GM18858 (cell line): ENCODE results near the gene SS18L1.
A peak's percentile ranks its signal among the peaks of the same experiment; 100 is the strongest.

Experiments
- ATAC-seq: cut with Tn5 transposase; IDR thresholded peaks from one replicate; pipeline ENCODE4 v1.9.1; 2021; ENCODE audit not compliant: unreplicated experiment

Gene SS18L1

DNA sequence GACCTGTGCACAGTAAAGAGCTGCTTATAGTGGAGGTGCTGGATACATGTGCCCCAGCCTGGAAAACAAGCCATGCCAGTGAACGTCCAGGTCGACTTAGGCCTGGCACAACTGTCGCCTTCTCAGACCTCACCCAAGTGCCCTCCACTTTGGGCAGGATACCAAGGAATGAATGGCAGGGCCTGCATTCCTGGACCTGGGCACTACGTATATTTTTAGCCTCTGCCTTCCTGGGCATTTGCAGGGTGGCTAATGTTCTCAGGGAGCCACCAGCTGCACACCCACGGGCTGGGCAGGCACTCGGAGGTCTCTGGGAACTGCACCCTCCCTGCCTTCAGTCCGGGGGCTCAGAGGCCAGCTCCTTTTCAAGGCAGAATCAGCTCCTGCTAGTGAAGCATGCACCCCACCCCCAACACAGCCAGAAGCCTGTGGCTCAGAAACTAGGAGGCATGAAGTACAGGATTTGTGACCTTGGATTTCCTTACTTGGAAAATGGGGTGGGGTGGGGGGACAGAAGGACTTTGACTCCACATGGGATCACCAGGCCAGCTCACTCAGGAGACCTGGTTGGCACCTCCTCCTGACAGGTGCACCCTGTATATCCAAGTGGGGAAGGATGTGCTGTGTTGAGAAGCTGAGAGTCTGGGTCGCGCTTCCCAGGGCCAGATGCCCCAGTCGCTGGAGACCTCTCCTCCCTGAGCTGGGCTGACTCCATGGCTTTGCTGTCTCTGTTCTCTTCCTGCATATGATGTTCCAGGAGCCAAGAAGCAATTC is 23.8 kb upstream of the SS18L1 start:
- ATAC-seq: no peak

DNA sequence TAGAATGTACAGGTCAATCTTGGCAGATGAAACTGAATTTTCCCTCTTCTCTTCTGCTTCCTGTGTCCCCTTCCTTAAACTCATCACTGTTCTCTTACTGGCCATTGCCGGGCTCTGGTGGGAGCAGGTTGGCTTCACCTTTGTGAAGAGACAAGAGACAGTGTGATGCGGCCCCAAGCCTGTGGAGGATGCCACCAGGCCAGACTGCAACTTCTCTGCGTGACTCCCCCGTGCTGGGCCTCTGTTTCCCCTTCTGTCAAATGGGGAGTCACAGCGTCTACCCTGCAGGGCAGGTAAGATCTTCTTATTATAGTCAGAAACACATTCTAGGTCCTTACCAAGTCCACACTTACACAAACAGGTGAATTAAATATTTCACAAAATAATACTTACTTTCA is 23.2 kb upstream of the SS18L1 start:
- no peak for ATAC-seq

DNA sequence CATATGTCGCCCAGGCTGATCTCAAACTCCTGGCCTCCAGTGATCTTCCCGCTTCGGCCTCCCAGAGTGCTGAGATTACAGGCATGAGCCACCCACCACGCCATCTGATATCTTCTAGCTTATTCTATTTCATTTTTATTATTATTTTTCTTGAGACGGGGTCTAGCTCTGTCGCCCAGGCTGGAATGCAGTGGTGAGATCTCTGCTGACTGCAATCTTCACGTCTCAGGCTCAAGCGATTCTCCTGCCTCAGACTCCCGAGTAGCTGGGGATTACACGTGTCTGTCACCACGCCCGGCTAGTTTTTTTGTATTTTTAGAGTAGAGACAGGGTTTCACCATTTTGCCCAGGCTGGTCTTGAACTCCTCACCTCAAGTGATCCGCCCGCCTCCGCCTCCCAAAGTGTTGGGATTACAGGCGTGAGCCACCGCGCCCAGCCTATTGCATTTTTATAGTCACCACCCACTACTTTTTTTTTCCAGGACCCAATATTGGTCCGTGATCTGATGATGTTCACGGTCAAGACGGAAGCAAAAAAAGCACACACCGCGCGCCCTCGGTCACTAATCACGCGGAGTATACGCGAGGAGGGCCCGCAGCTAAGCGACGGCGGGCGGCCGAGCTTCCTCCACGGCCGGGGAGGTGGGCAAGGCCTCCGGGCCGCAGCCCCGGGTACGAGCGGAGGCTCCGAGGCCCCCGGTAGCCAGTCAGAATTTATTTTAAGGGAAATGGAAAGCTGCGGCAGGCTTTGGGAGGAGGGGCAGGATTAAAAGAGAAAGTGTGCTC is 22.4 kb upstream of the SS18L1 start:
- peak; percentile 6 for ATAC-seq

DNA sequence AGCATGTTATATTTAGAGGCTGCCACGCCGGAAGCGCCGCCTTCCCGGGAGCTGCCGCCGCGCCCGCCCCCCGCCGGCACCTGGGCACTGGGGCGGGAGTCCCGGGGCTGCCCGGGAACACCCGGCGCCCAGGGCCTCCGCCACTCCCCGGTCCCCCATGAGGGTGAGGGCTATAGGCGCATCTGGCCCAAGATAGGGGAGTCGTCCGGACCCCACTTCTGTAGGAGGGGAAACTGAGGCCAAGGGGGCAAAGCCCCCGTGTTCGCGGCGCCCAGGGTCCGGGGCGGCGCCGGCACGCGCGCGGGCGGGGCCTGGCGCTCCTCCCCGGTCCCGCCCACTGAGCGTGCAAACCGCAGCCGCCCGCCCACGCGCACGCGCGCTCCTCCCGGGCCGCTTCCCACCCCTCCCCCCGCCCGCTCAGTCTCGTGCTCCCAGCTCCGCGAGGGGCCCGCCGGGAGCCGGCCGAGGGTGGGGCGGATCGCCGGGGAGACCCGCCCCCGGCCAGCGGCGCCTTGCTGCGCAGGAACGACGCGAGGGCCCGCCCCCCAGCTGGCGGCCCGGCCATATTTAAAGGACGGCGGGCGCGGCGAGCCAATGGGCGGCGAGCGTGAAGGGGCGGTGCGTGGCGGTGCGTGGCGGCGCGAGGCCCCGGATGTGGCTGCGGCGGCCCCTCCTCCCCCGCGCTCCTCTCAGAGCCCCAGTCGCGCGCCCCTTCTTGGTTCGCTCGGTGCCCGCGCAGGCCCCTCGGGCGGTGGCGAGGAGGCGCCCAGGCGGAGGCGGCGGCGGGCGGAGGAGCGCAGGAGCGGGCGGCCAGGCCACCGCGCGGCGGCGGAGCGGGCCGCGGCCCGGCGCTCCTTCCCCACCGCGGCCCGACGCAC is 21.6 kb upstream of the SS18L1 start, which contains the start of gene LSM14B:
Gene LSM14B, plus strand, starts transcription at position 700 of the 878 bp plus-strand sequence. CDS start 192 bp downstream, outside the sequence.
- ATAC-seq: peak; percentile 67

DNA sequence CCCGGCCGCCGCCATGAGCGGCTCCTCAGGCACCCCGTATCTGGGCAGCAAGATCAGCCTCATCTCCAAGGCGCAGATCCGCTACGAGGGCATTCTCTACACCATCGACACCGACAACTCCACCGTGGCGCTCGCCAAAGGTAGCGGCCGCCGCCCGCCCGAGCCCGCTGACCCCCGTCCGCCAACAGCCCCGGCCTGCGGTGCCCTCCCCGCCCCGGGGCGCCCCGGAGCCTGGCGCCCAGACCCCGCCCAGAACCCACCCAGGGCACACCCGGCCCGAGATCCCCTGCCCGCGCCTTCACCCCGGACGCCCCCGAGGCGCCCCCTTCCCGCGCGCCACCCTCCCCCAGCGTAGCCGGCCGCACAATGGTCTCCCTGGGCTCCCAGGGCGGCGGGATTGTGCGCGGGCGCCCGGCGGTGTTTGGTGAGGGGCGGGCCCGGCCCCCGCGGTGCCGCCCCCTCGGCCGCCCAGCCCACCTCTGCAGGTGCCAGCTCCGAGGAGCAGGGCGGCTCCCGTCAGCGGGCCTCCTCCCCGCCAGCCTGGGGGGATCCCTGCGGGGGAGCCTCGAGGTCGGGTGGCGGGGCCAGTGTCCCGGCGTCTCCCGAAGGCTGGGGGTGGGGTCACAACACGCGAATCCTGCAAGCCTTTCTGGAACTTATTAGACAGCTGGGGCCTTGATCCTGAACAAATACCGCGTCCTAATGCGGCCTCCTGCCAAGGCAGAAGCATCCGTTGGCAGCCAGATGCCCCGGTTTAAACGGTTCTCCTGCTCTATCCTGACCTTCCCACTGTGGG is 20.7 kb upstream of the SS18L1 start:
- ATAC-seq: peak; percentile 11

DNA sequence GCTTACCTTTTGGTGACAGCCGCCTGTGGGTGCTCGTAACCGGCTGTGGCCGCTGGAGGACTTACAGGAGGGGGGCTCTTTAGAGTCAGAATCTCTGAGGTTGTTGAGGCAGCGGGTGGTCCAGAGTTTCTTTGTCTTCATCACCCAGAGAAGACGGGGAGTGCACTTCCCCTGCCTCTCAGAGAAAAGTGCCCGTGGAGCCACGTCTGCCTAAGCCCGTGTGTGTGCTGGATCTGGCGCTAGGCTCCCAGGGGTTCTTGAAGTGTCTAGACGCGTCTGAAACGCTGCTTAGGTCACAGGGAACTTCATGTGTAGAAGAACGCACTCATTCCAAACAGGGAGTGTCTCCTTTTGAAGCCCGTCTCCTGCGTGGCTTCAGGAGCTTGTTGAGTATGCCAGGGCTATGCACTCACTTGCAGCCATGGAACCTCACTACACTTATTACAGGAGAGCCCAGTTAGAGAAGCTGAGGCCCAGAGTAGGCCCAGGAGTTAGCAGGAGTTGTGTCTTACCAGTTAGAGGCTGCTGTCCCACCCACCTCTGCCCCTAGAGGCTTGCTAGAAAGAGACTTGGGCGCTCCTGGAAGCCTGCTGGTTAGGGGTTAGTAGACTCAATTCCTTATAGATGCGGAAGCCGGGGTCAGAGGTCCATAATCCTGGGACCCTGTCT is 20.0 kb upstream of the SS18L1 start:
- no peak for ATAC-seq

DNA sequence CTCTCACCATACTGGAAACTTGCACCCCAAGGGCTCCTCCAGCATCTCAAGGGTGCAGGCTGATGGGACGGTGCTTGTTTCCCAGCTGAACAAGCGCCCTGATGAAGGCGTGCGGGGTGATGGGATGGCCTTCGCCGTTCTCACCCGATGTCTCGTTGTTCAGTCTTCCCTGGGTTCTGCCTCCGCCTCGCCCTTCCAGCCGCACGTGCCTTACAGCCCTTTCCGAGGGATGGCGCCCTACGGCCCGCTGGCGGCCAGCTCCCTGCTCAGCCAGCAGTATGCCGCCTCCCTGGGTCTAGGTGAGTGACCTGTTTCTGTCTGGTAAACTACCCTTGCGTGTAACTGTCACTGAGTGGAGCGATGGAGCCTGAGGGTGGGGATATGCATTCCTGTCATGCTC is 17.4 kb upstream of the SS18L1 start:
- ATAC-seq: no peak

DNA sequence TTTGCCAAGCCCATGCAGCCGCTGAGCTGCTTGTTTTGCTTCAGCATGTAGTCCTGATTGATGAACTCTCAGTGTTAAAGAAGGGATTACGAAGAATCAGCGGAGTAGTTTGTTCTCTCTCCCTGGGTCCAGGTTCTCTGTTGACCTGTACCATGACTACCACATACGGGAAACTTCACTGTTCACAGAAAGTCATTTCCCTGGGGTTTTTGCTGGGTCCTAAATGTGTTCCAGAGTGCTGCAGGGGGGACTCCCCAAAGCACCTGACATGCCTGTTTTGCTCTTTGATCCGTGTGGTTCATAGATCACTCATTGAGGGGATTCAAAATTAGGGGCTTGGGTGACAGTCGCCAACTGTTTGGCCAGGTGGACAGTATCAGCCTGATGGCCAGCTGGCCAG is 15.8 kb upstream of the SS18L1 start:
- ATAC-seq: no peak

DNA sequence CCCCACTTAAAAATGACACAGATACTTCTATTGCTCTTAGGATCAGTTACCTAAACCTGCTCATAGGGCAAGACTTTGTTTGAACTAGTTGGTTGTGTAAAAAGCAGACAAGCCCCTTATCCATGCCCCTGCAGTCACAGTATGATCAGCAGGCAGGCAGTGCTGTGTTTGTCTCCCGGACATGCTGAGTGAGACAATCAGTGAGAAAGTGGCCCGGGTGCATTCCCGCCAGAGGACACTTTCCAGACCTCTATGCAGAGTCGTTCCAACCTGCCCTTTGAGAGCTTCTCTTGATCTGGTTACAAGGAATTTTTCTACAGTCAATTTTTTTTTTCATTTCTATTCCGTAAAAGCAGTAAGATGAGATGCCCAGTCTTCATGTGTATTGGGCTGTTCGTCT is 15.1 kb upstream of the SS18L1 start:
- ATAC-seq: no peak

DNA sequence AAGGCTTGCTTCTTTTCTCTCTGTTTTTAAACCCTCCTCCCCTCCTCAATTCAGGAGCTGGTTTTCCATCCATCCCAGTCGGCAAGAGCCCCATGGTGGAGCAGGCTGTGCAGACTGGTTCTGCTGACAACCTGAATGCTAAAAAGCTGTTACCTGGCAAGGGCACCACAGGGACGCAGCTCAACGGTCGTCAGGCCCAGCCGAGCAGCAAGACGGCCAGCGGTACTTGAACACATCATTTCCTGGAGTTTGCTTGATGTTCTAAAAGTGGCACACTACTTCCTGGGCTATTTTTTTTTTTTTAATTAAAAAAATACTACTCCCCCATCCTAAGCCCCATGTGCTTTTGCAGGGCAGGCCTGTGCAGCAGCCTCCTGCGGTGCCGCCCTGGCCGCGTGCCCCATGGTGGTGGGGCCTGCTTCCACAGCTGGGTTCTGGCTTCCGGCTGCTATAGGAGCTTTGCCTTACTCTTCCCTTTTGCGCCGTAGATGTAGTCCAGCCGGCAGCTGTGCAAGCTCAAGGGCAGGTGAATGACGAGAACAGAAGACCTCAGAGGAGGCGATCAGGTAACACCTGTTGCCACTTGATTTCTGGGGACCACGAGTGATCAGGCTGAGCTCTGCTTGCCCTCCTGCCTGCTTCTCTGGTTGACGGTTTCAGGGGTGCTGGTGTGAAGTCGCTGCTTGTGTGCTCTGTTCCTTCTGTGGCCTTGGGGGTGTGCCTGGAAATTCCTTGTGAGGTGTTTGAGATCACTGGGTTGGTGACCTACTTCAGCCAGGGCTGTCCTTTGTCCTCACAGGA is 13.6 kb upstream of the SS18L1 start:
- no peak for ATAC-seq

DNA sequence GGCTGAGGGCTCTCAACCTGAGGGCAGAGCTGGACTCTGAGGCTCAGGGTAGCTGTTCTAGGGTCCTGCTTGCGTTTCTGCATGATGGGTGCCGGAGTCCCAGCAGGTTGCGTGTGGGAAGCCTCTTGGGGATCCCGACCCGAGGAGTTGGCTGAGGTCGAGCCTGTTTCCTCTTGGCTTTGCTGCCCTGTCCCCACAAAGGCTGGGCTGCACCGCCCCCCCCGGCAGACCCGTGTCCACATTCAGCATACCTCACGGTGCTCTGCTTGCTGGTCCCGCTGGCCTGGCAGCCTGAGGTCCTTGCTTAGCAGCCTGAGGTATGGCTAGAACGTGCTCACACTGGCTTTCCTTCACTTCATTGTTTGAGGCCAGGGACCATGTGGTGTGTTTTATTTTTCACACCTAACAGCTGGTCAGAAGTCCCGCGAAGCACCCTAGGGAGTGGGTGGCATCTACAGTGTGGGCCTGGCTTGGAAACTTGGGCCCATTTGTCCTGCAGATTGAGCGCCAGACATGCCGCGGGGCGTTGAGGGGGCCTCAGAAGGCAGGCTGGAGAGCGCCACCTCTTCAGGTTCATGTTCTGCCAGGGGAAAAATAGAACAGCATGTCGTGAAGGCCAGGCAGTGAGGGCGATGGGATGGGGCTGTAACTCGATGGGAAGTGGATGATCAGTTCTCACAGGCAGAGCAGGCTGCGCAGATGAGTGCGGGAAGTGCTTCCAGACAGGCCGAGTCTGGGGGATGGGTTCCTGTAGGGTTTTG is 11.8 kb upstream of the SS18L1 start:
- ATAC-seq: no peak

DNA sequence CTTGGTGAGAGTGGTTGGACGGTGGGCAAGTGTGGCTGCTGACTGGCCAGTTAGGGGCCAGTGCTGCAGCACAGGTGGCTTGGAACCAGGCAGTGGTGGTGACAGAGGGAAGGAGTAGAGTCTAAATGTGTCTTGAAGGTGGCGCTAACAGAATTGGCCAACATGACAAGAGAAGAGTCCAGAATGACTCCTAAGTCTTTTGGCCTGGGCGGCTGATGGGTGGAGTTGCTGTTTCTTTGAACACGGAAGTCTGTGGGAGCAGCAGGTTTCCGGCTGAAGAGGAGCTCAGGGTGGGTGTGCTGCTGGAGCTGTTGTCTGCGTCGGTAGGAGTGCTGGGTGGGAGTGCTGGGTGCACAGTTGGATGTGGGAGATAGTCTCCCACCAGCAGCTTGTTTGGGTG is 11.1 kb upstream of the SS18L1 start:
- ATAC-seq: no peak

DNA sequence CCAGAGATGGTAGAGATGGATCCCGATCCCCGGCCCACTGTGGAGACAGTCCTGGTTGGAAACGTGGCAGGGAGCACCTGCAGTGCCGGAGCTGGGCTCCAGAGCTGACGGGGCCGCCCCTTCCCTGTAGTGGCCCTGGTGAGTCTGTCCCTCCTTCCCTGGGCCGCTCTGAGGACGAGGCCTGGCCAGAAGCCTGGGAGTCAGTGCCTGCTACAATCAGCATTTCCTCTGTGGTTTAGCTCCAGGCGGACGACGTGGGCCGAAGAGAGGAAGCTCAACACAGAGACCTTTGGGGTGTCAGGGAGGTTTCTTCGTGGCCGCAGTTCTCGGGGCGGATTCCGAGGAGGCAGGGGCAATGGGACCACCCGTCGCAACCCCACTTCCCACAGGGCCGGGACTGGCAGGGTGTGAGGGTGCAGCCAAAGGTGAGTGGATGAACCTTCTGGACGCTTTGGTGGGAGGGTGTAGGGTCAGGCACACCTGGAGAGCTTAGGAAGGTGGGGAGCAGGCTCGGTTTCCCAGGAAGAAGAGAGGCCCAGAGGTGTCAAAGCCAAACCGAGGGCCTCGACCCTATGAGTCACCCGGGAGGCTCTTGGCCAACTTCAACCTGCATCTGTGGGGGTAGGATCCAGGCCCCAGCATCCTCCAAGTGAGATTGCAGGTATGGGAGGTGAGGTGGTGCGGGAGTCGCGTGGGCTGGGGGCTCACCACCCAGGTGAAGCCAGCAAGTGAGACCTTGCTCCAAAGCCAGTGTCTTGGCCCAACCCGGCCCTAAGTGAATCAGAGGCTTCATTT is 10.3 kb upstream of the SS18L1 start:
- no peak for ATAC-seq

DNA sequence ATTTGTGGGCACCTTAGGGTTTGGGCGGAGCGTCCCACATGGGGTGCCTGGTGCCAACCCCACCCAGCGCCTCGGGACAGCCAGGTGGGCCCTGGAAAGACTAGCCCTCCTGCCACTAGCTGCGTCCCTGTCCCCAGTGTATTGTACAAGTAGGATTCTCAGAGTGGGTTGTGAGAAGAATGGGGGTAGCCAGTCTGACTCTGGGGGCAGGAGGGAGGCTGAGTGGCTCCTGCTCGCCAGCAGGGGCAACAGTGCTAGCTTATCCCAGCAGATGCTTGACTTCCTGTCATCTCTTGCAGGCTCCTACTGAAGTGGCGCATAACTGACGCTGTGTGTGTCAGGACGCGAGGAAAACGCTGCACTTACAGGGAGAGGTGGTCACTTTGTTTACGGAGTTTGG is 9.7 kb upstream of the SS18L1 start:
- ATAC-seq: no peak

DNA sequence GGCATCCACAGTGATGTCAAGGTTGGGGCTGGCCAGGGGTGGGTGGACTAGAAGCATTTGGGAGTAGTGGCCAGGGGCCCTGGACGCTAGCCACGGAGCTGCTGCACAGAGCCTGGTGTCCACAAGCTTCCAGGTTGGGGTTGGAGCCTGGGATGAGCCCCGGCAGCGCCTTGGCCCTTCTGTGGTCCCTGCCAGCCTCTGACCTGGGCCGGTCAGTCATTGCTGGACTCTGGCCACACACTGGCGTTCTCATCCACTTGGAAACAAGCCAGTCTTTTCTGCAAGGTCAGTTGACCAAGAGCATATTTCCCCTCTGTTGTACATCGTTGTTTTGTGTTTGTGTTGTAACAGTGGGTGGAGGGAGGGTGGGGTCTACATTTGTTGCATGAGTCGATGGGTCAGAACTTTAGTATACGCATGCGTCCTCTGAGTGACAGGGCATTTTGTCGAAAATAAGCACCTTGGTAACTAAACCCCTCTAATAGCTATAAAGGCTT is 8.8 kb upstream of the SS18L1 start:
- ATAC-seq: no peak

DNA sequence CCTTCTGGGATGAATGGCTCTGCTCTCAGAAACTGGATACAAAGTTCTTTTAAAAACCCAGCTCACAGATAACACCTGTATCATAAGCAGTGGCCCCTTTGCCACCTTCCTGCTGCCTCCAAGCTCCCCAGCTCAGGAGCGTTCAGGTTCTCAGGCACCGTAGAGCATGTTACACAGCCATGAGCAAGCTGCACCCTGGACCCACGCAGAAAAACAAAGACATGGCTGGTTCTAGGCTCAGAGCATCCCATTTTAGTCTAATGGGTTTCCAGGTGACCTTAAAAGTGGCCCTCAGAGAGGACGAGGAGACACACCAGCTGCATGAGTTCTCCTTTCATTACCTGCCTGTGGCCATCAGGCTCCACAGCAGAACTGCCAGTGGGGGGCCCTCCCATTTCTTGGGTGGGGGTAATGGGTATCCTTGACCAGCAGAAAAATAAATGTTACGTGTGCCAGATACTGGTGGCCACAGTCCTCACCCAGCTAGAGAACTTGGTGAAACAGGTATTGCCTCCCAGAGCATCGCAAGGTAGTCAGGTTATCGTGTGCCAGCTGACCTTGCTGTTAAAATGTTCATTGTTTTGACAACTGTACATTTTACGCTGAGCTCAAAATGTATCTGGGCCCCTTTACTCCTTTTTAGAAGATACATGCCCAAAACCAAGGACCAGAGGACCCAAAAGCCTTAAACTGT is 7.8 kb upstream of the SS18L1 start:
- no peak for ATAC-seq
